ENCODE results near the gene ETS1. TPM values are rescaled to one million over a fixed set of nuclear protein-coding genes. Genes with fewer than 3 reads are reported as not detected.

The ETS1 gene
- total RNA-seq, 1 experiment from 2014 or later, result 53.8 TPM

GRCh38 chr11:128468111-128468510, 119.2 kb downstream of the ETS1 start:
- peaks cover 80% of the 10 kb centered on the region for H3K36me3 ChIP-seq
- no peak overlapping the region for H3K4me3 ChIP-seq
- no peak for DNase-seq (ENCODE audit: low read depth in 1 of 2, low spot score in 2 of 2)
- peak overlapping the region; percentile 77 for H3K27ac ChIP-seq
- H3K4me1 ChIP-seq (replicated peaks), result peaks cover 63% of the 10 kb centered on the region
- no peaks in the 10 kb centered on the region for H3K9me3 ChIP-seq (replicated peaks)
- H3K27me3 ChIP-seq (replicated peaks), result no peaks in the 10 kb centered on the region

DNA sequence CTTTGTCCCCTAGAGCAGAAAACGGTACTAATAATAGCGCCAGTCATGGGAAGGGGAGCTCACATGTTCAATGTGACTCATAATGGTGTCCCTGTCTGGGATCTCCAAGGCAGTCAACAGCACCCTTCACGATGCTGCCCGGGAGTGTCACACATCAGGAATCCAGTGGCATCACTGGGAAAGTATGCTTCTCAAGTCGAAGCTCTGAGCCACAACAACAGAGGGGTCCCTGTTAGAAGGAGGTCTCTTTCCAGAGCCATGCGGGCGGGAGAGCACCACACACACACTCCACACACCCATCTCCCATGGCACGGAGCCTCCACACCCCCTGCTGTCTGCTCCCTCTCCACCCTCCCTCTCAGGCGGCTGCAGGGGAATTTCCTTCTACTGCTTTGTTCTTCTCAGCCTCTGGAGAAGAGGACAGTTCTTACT, 119.7 kb downstream of the ETS1 start:
- peak; percentile 95 for DNase-seq (ENCODE audit: low read depth in 1 of 2, low spot score in 2 of 2)
- H3K4me1 ChIP-seq (replicated peaks), result peaks cover 58% of the 10 kb centered on the region

DNA sequence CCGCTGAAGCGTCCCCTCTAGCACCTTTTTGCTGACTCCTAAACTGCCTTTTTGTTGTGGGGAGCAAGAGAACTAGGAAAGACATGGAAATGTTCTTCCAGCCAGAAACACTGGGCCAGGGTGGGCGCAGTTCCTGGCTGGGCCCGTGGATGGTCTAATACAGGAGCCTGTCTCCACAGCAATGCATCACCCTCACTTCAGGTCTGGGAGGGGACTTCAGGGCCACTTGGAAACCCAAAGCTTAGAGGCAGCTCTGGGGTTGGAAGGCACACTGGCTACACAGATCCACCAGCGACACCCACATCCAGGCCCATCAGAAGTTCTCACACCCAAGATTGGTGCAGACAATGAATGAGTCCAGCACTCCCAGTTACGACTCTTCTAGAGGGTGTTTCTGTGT, 120.3 kb downstream of the ETS1 start:
- no peak overlapping the region for H3K4me3 ChIP-seq
- H3K4me1 ChIP-seq (replicated peaks), result peaks cover 52% of the 10 kb centered on the region
- no peaks in the 10 kb centered on the region for H3K9me3 ChIP-seq (replicated peaks)
- no peaks in the 10 kb centered on the region for H3K27me3 ChIP-seq (replicated peaks)
- no peak for DNase-seq (ENCODE audit: low read depth in 1 of 2, low spot score in 2 of 2)
- H3K27ac ChIP-seq, result peak overlapping the region; percentile 93
- peaks cover 82% of the 10 kb centered on the region for H3K36me3 ChIP-seq

More for the DNA sequence above, 119.7 kb downstream of the ETS1 start:
- Histone ChIP-seq H3K27ac (peak overlapping the region; percentile 93), H3K27me3 (replicated peaks) (no peaks in the 10 kb centered on the region), H3K9me3 (replicated peaks) (no peaks in the 10 kb centered on the region), H3K36me3 (peaks cover 80% of the 10 kb centered on the region), H3K4me3 (no peak overlapping the region)

GRCh38 chr11:128465946-128466705, 121.2 kb downstream of the ETS1 start:
- Histone ChIP-seq H3K4me1 (replicated peaks) (peaks cover 49% of the 10 kb centered on the region), H3K36me3 (peaks cover 77% of the 10 kb centered on the region), H3K27ac (peak overlapping the region; percentile 93), H3K4me3 (no peak overlapping the region), H3K27me3 (replicated peaks) (no peaks in the 10 kb centered on the region), H3K9me3 (replicated peaks) (no peaks in the 10 kb centered on the region)
- no peak for DNase-seq (ENCODE audit: low read depth in 1 of 2, low spot score in 2 of 2)

- H3K9me3 ChIP-seq (replicated peaks), result no peaks in the 10 kb centered on the region
- peaks cover 79% of the 10 kb centered on the region for H3K36me3 ChIP-seq
- H3K4me3 ChIP-seq, result no peak overlapping the region
- no peak overlapping the region for H3K27ac ChIP-seq
- no peaks in the 10 kb centered on the region for H3K27me3 ChIP-seq (replicated peaks)
- H3K4me1 ChIP-seq (replicated peaks), result peaks cover 49% of the 10 kb centered on the region
- DNase-seq (ENCODE audit: low read depth in 1 of 2, low spot score in 2 of 2), result no peak
These were observed 121.8 kb downstream of the ETS1 start for GRCh38 chr11:128465531-128465930.

DNA sequence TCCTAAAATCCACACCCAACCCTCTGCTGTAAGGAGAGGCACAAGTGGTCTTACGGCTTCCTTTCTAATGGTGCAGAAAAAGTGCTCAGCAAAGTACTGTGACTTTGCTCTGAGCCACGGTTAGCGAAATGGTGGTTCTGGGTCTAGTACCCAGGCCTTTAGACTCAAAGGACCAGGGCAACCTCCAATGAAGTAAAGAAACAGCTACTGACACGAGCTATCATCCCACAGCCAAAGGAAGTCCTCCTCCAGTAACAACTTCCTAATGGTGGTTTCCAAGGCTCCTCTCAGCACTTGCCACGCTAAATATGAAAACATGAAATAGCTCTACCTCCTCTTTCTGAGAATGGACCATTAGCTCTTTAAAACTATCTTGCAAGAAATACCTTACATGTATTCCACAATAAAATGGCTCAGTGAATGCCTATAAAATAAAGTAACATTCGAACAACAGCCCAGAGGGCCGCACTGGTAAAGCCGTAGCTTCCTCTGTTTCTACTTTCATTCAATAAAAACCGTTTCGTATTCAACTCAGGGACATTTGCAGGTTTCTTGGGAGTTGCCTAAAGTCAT, 122.4 kb downstream of the ETS1 start:
- H3K27me3 ChIP-seq (replicated peaks), result no peaks in the 10 kb centered on the region
- H3K9me3 ChIP-seq (replicated peaks), result no peaks in the 10 kb centered on the region
- no peak overlapping the region for H3K27ac ChIP-seq
- H3K4me1 ChIP-seq (replicated peaks), result peaks cover 47% of the 10 kb centered on the region
- DNase-seq (ENCODE audit: low read depth in 1 of 2, low spot score in 2 of 2), result no peak
- H3K36me3 ChIP-seq, result peaks cover 79% of the 10 kb centered on the region
- no peak overlapping the region for H3K4me3 ChIP-seq

- Histone ChIP-seq H3K36me3 (peaks cover 81% of the 10 kb centered on the region), H3K4me1 (replicated peaks) (peaks cover 41% of the 10 kb centered on the region), H3K27ac (0 out of 2 replicates have a peak overlapping the region, but pooled peaks have one; percentile 8), H3K27me3 (replicated peaks) (no peaks in the 10 kb centered on the region), H3K4me3 (no peak overlapping the region), H3K9me3 (replicated peaks) (no peaks in the 10 kb centered on the region)
- DNase-seq (ENCODE audit: low read depth in 1 of 2, low spot score in 2 of 2), result no peak
These were observed 123.4 kb downstream of the ETS1 start for GRCh38 chr11:128463979-128464378.

GRCh38 chr11:128463371-128463829, 124.0 kb downstream of the ETS1 start:
- DNase-seq (ENCODE audit: low read depth in 1 of 2, low spot score in 2 of 2), result no peak
- peaks cover 39% of the 10 kb centered on the region for H3K4me1 ChIP-seq (replicated peaks)

GRCh38 chr11:128462922-128463321, 124.4 kb downstream of the ETS1 start:
- no peak overlapping the region for H3K4me3 ChIP-seq
- no peaks in the 10 kb centered on the region for H3K9me3 ChIP-seq (replicated peaks)
- peaks cover 74% of the 10 kb centered on the region for H3K36me3 ChIP-seq
- H3K4me1 ChIP-seq (replicated peaks), result peaks cover 39% of the 10 kb centered on the region
- DNase-seq (ENCODE audit: low read depth in 1 of 2, low spot score in 2 of 2), result no peak
- H3K27me3 ChIP-seq (replicated peaks), result no peaks in the 10 kb centered on the region
- no peak overlapping the region for H3K27ac ChIP-seq

More at GRCh38 chr11:128463371-128463829, 124.0 kb downstream of the ETS1 start:
- Histone ChIP-seq H3K36me3 (peaks cover 75% of the 10 kb centered on the region), H3K27ac (0 out of 2 replicates have a peak overlapping the region, but pooled peaks have one; percentile 8), H3K27me3 (replicated peaks) (no peaks in the 10 kb centered on the region), H3K4me3 (no peak overlapping the region), H3K9me3 (replicated peaks) (no peaks in the 10 kb centered on the region)

GRCh38 chr11:128462189-128462588, 125.2 kb downstream of the ETS1 start:
- Histone ChIP-seq H3K27me3 (replicated peaks) (no peaks in the 10 kb centered on the region), H3K4me1 (replicated peaks) (peaks cover 41% of the 10 kb centered on the region), H3K27ac (no peak overlapping the region), H3K4me3 (no peak overlapping the region), H3K9me3 (replicated peaks) (no peaks in the 10 kb centered on the region), H3K36me3 (peaks cover 80% of the 10 kb centered on the region)
- no peak for DNase-seq (ENCODE audit: low read depth in 1 of 2, low spot score in 2 of 2)

DNA sequence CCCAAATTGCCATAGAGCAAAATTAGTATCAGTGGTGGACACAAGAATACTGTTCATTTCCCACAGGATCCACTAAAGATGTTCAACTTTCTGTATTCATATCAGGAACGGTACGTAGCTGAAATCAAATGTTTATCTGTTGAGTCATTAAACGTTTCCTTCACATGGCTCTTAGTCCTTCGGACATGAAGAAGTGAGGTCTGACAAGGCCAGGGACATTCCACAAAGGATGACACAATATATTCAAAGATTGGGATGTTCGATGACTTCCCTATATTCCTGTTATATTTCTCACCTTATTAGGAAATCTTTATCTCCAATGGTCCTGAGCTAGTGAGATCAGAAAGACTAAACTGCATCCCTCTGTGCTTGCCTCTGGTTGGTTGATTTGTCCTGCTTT, 129.0 kb downstream of the ETS1 start:
- Histone ChIP-seq H3K9me3 (replicated peaks) (no peaks in the 10 kb centered on the region), H3K27ac (peak overlapping the region; percentile 83), H3K36me3 (peaks cover 58% of the 10 kb centered on the region), H3K4me3 (no peak overlapping the region), H3K4me1 (replicated peaks) (peaks cover 27% of the 10 kb centered on the region), H3K27me3 (replicated peaks) (no peaks in the 10 kb centered on the region)
- DNase-seq (ENCODE audit: low read depth in 1 of 2, low spot score in 2 of 2), result peak in 1 of 2 experiments; percentile 63

- Histone ChIP-seq H3K27me3 (replicated peaks) (no peaks in the 10 kb centered on the region), H3K9me3 (replicated peaks) (no peaks in the 10 kb centered on the region), H3K36me3 (peaks cover 54% of the 10 kb centered on the region), H3K4me1 (replicated peaks) (peaks cover 30% of the 10 kb centered on the region), H3K4me3 (no peak overlapping the region), H3K27ac (peak overlapping the region; percentile 83)
- no peak for DNase-seq (ENCODE audit: low read depth in 1 of 2, low spot score in 2 of 2)
These were observed 129.5 kb downstream of the ETS1 start for GRCh38 chr11:128457874-128458273.

DNA sequence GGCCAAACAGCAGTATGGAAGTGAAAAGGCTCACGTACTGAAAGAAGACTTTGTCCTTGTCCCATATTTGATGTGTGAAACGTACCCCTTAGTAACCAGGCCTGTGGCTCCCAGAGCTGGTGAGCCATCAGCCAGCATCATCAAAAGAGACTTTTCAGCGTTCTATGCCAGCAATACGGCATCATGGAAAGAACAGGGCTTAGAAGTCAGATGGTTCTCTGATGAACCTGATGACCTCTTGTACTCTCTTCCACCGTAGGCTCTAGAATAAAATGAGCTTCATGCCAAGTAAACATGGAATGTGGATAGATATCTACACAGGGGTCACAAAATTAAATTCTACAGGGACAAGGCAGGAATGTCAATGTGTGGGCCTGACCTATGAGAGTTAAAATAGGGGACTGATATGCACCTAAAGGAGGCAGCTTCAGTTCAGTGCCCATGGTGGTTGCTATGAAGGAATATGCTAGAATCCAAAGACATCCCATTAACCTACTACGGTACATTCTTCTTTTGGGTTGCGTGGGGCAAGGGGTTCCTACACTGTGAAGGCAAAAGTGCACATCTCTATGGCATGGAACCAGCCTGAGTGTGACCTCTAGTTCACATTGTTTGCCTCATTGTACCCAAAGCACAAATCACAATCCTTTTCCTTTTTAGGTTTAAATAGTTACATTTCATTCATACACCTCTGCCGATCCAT, 130.6 kb downstream of the ETS1 start:
- Histone ChIP-seq H3K9me3 (replicated peaks) (no peaks in the 10 kb centered on the region), H3K27ac (no peak overlapping the region; the same call in 1 of the 2 replicates), H3K4me1 (replicated peaks) (peaks cover 38% of the 10 kb centered on the region), H3K27me3 (replicated peaks) (no peaks in the 10 kb centered on the region), H3K4me3 (no peak overlapping the region), H3K36me3 (peaks cover 45% of the 10 kb centered on the region)
- DNase-seq (ENCODE audit: low read depth in 1 of 2, low spot score in 2 of 2), result no peak

- Histone ChIP-seq H3K27me3 (replicated peaks) (no peaks in the 10 kb centered on the region), H3K27ac (no peak overlapping the region), H3K9me3 (replicated peaks) (no peaks in the 10 kb centered on the region), H3K4me1 (replicated peaks) (peaks cover 45% of the 10 kb centered on the region), H3K36me3 (peaks cover 38% of the 10 kb centered on the region), H3K4me3 (no peak overlapping the region)
- no peak for DNase-seq (ENCODE audit: low read depth in 1 of 2, low spot score in 2 of 2)
These were observed 131.6 kb downstream of the ETS1 start for GRCh38 chr11:128455766-128456165.

All from SJSA1 (cell line).